ENCODE measurements around the gene SLC1A2. TPM values are rescaled to one million over a fixed set of nuclear protein-coding genes. Genes with fewer than 3 reads are reported as not detected.

Gene SLC1A2
- polyA plus RNA-seq, 1 donor, result 0.47 TPM

DNA sequence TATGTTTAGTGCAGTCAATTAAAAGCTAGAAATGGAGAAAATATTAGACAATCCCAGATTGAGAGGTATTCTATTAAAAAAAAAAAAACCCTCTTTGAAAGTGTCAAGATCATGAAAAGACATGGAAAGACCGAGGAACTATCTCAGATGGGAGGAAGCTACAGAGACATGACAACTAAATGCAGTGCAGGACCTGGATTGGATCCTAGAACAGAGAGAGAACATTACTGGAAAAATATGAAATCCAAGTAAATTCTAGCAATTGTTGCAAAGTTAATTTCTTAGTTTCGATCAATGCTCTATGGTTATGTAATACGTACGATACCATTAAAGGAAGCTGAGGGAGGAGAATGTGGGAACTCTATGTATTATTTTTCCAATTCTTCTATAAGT lies 43.2 kb downstream of the SLC1A2 start:
- no peak for DNase-seq

DNA sequence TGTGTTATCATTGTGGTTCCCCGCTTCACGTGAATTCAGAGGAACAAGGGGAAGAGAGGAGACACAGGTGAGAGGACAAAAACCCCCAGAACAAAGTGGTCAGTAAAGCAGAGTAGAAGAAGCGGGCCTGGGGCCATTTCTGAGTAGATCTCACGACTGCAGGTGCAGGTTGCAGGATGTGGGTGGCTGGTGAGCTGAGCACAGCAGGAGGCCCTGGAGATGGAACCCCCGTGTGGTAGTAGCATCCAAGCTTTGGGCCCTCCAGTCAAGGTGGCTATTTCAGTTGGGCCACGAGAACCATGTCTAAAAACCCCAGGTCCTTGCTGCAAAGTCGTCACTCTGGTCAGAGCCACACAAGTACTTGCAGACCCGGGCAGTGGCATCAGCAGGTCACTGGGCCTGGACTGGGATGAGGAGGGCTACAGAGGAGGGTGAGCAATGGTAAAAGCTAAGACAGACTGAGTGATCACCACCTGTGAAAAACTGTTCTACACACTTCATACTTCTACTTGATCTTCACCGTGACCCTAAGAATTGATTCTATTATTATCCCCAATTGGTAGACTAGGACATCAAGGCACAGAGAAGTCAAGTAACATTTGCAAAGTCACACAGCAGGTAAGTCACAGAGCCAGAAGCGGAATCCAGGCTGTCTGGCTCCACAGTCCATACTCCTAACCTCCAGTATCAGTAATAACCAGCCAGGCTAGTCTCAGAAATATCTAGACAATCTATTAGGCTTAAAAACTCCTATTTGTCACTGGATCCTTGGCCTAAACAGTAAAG lies 43.8 kb downstream of the SLC1A2 start:
- DNase-seq, result no peak

DNA sequence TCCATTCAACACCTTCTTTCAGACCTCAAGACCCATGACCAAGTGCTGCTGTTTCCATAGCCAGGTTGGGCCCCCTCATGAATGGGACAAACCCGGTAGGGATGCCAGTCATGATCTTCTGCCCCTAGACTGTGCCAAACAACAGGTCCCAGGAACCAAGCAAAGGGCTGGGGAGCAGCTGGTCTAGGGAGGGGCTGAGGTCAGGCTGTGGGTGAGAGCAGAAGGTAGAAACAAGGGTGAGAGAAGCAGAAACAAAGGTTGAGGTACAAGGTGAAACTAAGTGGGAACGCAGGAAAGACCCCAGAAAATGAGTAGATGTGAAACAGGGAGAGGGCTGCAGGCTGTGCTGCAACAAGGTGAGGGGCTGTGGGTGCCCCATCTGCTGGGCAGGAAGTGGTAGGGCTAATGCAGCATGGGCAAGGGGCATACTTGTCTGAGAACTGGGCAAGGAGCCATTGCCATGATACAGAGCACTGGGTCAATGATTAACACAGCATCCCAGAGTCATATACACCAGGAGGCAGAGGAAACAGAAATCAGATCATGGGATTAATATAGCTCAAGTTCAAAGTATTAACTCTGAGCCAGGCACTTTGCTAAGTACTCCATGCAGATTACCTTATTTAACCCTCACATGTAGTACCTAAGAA lies 45.9 kb downstream of the SLC1A2 start:
- DNase-seq, result no peak

GRCh38 chr11:35372565-35373283 lies 46.6 kb downstream of the SLC1A2 start:
- DNase-seq, result no peak

GRCh38 chr11:35367491-35367890 lies 51.9 kb downstream of the SLC1A2 start:
- no peak for DNase-seq

GRCh38 chr11:35366798-35367197 lies 52.6 kb downstream of the SLC1A2 start:
- no peak for DNase-seq

DNA sequence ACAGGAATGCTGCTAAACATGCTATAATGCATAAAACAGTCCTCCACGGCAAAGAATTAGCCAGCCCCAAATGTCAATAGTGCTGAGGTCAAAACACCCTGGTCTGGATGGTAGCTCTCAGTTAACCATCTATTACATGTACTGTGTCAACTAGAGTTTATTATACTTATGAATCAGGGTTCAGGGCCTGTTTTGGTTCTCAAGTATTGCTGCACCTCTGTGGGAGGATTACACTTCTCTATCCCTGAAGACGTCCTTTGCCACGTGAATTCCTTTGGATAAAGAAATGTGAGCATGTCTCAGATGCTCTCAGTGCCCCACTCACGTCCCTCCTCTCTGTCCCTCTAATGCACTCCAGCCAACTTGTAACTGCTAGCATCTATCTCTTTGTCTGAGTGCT lies 53.4 kb downstream of the SLC1A2 start:
- DNase-seq, result no peak

- DNase-seq, result no peak
Measured at GRCh38 chr11:35365395-35365794, 54.0 kb downstream of the SLC1A2 start.

DNA sequence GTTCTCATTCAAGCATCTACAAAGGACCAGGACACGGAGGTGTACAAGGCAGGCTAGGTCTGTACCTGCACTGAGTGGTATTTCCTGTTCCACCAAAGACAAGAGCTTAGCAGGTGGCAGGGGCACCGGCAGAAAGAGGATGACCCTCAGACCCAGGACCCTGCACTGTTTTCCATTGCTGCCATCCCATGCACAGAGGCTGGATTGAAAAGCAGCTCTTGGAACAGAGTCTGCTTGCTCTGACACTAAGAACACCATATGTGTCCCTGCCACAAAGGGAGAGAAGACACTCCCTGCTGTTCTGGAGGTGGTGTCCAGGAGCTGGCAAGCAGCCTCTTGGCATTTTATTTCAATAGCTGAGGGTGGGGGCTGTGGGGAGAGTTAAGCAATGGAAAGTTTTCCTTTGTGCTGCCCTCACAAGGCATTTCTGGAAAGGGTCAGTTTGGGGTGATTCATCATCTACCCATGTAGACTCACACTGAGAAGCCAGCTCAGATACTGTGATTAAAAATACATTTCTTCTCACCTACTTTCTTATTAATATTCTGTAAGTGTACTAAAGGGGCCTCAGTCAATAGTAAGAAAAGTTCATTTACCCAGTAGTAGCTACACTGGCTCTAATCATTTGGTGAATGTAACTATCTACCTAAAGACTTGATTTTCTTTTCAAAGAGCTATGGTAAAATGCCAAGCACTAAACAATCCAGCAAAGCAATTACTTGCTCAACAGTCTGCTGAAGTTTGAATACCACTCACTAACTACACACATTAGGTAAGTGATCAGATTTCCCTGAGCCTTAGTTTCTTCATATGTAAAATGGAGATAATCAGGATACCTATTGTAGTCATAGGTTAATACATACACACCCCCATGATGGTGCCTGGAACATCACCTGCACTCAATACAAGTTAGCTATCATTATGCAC lies 55.2 kb downstream of the SLC1A2 start:
- DNase-seq, result no peak

DNA sequence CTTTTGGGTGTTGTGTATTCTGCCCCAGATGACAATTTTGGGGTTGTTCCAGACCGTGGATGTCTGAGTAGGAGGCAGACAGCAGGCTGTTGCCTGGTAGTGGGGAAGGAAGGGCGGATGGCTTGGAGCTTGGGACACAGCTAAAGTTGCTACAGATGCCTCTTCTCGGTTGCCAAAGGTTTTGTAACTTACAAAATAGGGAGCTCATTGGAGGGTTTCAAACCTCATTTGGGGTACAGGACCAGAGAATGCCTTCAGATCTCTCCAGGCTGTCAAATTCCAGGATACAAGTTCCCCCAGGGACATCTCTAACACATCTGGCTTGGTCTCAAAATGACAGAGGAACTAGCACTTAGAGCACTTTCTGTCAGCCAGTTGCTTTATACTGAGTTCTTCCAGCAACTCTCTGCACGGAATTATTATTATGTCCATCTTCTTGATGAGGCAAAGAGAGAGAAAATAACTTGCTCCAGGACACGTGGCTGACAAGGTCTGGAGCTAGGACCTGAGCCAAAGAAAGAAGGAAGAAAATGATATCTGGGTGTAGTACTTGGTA lies 56.0 kb downstream of the SLC1A2 start:
- DNase-seq, result no peak

GRCh38 chr11:35362521-35362980 lies 56.8 kb downstream of the SLC1A2 start:
- no peak for DNase-seq

GRCh38 chr11:35360055-35360530 lies 59.3 kb downstream of the SLC1A2 start:
- no peak for DNase-seq

DNA sequence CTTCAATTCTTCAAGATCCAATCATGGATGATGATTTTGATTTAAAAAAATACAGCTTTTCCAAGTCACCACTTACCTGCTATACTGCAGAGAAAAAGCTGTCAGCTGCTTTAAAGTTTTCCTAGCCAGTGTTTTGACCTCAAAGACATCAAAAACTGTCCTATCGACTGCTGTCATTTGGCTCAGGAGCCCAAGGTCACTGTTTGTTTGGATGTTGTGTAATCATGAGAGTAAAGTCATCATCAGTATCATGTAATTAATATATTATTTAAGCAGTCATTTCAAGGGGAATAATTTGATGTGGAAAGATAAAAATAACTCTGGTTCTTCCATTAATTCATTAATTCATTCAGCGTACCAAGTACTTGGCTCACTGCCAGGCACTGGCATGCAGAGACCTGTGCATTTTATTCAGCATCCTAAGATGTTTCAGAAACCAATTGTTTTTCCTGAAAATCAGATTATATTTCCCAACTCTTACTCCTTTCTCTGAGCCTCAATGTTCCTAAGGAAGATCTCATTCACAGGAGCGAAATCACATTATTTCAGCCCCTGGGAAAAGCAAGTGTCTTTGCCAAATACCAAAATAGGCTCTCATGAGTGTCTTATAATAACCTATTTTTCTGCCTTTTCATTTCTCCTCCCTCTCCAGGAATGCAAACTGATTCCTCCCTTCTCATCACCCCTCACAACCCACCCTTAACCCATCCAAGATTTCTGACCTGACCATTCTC lies 59.9 kb downstream of the SLC1A2 start:
- DNase-seq, result no peak

DNA sequence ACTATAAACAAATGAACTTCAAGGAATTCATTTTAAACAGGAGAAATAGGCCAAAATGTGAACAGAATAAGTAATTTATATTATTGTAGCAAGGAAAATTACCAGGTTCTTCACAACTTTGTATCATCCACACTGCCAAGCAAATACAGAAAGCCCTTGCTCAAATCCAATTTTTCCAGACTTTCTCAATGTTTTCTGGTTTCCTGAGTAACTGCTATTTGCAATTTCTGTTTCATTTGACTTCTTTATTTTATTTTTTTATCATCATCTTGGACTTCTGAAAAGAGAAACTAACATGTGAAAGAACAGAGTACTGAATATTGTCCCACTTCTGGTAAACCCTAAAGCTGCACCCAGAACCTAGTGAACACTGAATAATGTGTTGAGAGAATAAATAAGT lies 61.0 kb downstream of the SLC1A2 start:
- DNase-seq, result no peak

DNA sequence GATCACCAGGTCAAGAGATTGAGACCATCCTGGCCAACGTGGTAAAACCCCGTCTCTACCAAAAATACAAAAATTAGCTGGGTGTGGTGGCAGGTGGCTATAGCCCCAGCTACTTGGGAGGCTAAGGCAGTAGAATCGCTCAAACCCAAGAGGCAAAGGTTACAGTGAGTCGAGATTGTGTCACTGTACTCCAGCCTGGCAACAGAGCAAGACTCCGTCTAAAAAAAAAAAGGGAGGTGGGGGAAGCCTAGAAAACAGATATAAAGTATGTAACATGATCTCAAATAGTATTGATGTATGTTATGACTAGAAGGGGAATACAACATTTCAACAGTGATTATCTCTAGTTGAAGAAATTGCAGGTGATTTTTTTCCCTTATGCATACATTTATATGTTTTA lies 61.4 kb downstream of the SLC1A2 start:
- DNase-seq, result no peak

DNA sequence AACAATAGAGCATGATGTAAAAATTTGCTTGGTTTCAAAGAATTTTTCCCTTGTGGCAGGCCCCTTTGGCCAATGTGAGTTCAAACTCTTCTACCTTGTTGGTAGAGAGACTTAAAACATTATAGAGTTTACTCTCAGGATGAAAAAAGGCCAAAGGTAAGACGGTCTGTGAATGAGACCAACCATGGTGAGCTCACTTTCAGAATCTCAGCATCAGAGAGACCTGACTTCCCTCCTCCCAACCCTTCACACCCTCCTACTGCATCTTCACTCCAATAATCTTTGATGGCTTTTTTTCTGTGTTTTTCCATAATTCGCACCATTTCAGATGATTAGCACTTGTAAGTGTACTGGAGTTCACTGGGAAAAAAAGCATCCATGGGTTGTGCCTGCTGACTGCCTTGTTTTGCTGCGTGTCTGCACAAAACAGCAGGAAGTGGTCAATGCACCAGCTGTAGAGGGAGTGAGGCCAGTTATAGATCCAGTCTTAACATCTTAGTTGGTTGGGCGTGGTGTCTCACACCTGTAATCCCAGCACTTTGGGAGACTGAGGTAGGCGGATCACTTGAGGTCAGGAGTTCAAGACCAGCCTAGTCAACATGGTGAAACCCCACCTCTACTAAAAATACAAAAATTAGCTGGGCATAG lies 64.1 kb downstream of the SLC1A2 start:
- no peak for DNase-seq

DNA sequence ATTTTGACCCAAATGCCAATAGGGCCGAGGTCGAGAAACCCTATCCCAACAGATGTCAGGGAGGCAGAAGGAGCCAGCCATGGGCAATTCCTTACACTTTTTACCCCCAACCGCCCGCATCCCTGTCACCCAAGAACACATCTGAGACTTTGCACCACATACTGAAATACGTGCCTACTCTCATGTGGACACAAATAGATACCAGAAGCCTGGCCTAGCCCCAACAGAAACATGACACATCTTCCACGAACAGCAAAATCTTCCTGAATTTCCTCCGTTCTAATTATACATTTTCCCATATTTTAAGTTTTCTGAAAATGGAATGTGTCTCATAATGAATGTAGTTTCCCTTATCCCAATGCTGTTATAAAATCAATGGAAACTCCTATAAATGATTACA lies 64.7 kb downstream of the SLC1A2 start:
- no peak for DNase-seq

GRCh38 chr11:35352077-35352888 lies 67.1 kb downstream of the SLC1A2 start:
- no peak for DNase-seq

DNA sequence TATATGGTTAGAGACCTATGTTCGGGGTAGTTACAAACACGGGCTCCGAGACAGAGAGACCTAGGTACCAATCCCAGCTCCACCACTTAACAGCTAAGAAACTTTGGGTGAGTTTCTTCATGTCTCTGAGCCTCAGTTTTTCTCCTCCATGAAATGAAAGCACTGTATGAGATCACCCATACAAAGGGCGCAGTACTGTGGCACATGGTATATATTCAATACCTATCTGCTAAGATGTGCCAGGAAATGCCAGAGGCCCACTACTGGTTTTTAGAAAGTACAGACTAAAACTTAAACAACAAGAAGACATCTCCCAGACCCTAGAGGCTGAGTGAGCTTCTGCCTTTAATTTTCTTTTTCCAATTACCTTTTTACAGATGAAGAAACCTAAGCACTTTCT lies 69.5 kb downstream of the SLC1A2 start:
- DNase-seq, result no peak

Data from left kidney (tissue), 2 donors.